Osteocyte (in vitro differentiated cells): ENCODE results near the gene SNAPC1. TPM values are rescaled to one million over a fixed set of nuclear protein-coding genes. Genes with fewer than 3 reads are reported as not detected.

Source experiments
- DNase-seq: peaks from one replicate; pipeline ENCODE4 v3.0.0; 2021; ENCODE audit warnings: mixed read lengths; ENCODE audit not compliant: unreplicated experiment; ENCODE audit errors: extremely low spot score
- H3K27ac Mint-ChIP-seq: one replicate; pipeline ENCODE4 v1.8.0; 2021; ENCODE audit warnings: mild to moderate bottlenecking, mixed read lengths; ENCODE audit not compliant: unreplicated experiment
- H3K27me3 Mint-ChIP-seq: one replicate; pipeline ENCODE4 v1.8.0; 2021; ENCODE audit warnings: mixed read lengths; ENCODE audit not compliant: unreplicated experiment
- H3K36me3 Mint-ChIP-seq: one replicate; pipeline ENCODE4 v1.8.0; 2021; ENCODE audit warnings: mixed read lengths; ENCODE audit not compliant: unreplicated experiment
- H3K4me1 Mint-ChIP-seq: one replicate; pipeline ENCODE4 v1.8.0; 2021; ENCODE audit warnings: mixed read lengths; ENCODE audit not compliant: unreplicated experiment
- H3K4me3 Mint-ChIP-seq: one replicate; pipeline ENCODE4 v1.8.0; 2021; ENCODE audit warnings: mild to moderate bottlenecking, moderate library complexity, mixed read lengths; ENCODE audit not compliant: unreplicated experiment
- H3K9me3 Mint-ChIP-seq: one replicate; pipeline ENCODE4 v1.8.0; 2021; ENCODE audit warnings: mixed read lengths; ENCODE audit not compliant: unreplicated experiment
- total RNA-seq: library from RNA; stranded (reverse); gene quantifications from 2 replicates; pipeline ENCODE4 v1.2.1, GENCODE V29; 2021
- TF ChIP-seq, protein P1 (sequence below): fragments of 200-600 bp; sonication (generic); IDR thresholded peaks from 2 replicates; pipeline ENCODE4 v1.5.0; 2021; ENCODE audit warnings: antibody characterized with exemption, mild to moderate bottlenecking, moderate library complexity

The SNAPC1 gene
- total RNA-seq, 1 donor from 2014 or later: 9.1 TPM

DNA sequence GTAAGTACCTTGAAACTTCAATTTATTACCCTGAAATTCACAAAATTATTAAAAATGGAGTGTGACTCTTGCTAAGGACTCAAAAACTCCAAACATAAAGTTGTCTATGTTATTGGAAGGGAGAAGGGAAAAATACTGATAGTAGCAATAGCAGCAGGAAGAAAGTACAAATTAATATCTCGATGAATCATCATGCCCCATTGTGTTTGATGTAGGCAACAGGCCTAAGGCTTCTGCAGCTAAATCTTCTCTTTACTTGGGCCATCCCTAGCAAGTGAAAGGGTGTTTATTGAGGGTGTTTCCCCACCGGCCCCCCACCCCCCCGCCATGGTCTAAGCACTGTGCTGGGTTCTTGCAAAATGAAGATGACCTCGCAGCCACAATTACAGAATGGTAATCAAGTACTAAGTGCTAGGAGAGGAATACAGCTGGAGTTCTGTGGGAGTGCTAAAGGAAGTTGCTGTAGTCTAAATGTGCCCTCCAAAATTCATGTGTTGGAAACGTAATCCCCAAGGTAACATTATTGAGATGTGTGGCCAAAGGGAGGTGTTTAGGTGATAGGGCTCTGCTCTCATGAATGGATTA lies 76.5 kb downstream of the SNAPC1 start:
- peaks cover 3% of the 10 kb centered on the region for H3K4me1 Mint-ChIP-seq
- no peak overlapping the region for H3K4me3 Mint-ChIP-seq
- peaks cover 7% of the 10 kb centered on the region for H3K27me3 Mint-ChIP-seq
- H3K36me3 Mint-ChIP-seq: peaks cover 1% of the 10 kb centered on the region
- H3K9me3 Mint-ChIP-seq: no peaks in the 10 kb centered on the region
- H3K27ac Mint-ChIP-seq: no peak overlapping the region
- TF ChIP-seq, protein P1, sequence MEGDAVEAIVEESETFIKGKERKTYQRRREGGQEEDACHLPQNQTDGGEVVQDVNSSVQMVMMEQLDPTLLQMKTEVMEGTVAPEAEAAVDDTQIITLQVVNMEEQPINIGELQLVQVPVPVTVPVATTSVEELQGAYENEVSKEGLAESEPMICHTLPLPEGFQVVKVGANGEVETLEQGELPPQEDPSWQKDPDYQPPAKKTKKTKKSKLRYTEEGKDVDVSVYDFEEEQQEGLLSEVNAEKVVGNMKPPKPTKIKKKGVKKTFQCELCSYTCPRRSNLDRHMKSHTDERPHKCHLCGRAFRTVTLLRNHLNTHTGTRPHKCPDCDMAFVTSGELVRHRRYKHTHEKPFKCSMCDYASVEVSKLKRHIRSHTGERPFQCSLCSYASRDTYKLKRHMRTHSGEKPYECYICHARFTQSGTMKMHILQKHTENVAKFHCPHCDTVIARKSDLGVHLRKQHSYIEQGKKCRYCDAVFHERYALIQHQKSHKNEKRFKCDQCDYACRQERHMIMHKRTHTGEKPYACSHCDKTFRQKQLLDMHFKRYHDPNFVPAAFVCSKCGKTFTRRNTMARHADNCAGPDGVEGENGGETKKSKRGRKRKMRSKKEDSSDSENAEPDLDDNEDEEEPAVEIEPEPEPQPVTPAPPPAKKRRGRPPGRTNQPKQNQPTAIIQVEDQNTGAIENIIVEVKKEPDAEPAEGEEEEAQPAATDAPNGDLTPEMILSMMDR: no peak
- DNase-seq: no peak

DNA sequence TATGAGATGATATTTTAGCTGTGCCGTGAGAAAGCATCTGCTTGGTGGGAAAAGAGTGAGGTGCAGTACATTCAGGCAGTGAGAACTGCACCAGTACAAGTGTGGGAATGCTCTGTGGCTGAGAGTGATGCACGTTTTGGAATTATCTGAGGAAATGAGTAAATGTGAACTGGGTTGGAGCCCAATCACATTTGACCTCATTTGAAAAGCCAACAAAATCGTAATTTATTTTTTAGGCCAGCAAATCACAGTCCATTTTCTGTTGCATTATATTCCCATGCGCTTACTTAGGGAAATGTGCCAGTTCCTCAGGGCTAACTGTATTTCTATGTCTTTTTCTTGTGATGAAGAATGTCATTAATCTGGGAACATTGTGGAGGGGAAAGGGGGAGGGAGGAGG lies 77.3 kb downstream of the SNAPC1 start:
- no peak overlapping the region for H3K27ac Mint-ChIP-seq

DNA sequence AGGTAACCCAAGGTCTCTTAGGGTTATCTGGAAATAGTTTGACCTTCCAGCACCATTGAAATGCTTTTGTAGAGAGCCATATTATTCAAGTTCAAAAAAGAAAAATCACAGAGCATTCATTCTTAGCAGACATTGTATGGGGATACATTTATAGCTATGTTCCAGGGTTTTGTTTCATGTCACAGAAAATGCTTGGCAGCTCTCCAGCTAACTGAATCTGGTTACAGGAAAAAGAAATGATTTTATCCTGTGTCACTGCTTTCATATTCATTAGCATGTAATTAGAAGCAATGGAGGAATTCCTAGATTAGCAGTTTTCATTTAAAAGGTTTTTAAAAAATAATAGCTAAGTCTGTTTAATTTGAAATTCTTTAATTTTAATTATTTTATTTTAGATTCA lies 78.9 kb downstream of the SNAPC1 start:
- peaks cover 1% of the 10 kb centered on the region for H3K36me3 Mint-ChIP-seq
- no peak overlapping the region for H3K4me3 Mint-ChIP-seq
- no peaks in the 10 kb centered on the region for H3K9me3 Mint-ChIP-seq
- no peak overlapping the region for H3K27ac Mint-ChIP-seq
- DNase-seq: no peak
- peaks cover 10% of the 10 kb centered on the region for H3K27me3 Mint-ChIP-seq
- H3K4me1 Mint-ChIP-seq: peaks cover 3% of the 10 kb centered on the region
- TF ChIP-seq, protein P1: no peak

More for the DNA sequence above, 77.3 kb downstream of the SNAPC1 start:
- no peak overlapping the region for H3K4me3 Mint-ChIP-seq
- peaks cover 3% of the 10 kb centered on the region for H3K4me1 Mint-ChIP-seq
- peaks cover 1% of the 10 kb centered on the region for H3K36me3 Mint-ChIP-seq
- H3K27me3 Mint-ChIP-seq: peaks cover 10% of the 10 kb centered on the region
- no peak for DNase-seq
- no peaks in the 10 kb centered on the region for H3K9me3 Mint-ChIP-seq
- TF ChIP-seq, protein P1: no peak

Other genes starting within 250 kb of the SNAPC1 start
- 326 and 332 TPM in 2 replicates for gene HIF1A, start 66.9 kb upstream of the SNAPC1 start, total RNA-seq
- 0.78 and 0.86 TPM in 2 replicates for gene SYT16, start 50.3 kb downstream of the SNAPC1 start, total RNA-seq